ENCODE results near the gene PDXP. TPM values are rescaled to one million over a fixed set of nuclear protein-coding genes. Genes with fewer than 3 reads are reported as not detected.

The PDXP gene
- total and polyA plus RNA-seq, 9 of the 15 experiments (the other 6 are each of a cell fraction or from before 2014, with no cell fraction given), result 7.9 to 54.2 (median 38.8) TPM

- no peaks in the 10 kb centered on the region for H4K20me1 ChIP-seq (replicated peaks; ENCODE audit: control insufficient read depth, insufficient read depth, low read length)
- no TSS peak for BruUV-seq (replicated peaks)
- POLR2A ChIA-PET, result interaction anchor here (0.5 kb wide), 1 partner anchor 61 kb away, joined by 3 read pairs; the partner anchor contains the start of gene NOL12
- peaks cover 61% of the 10 kb centered on the region; the same call in 2 of the 3 replicates for H3K36me3 ChIP-seq (ENCODE audit: control insufficient read depth, insufficient read depth, low read length)
- DNase-seq (ENCODE audit: extremely low read depth in 1 of 4, low spot score in 3 of 4) (no peak), ATAC-seq (no peak), FAIRE-seq (no peak)
- H3K9me1 ChIP-seq (ENCODE audit: control insufficient read depth, insufficient read depth, low read length), result no peaks in the 10 kb centered on the region
- no peak for TF ChIP-seq PCBP1 (IDR thresholded peaks at IDR 0.05; ENCODE audit: low read depth, low read length, poor library complexity, severe bottlenecking)
- TF ChIP-seq HDGF (IDR thresholded peaks at IDR 0.05), result no peak
- no peak for TF ChIP-seq HDAC1 (IDR thresholded peaks at IDR 0.05)
- TF ChIP-seq RBFOX2 (IDR thresholded peaks at IDR 0.05; ENCODE audit: low read depth, low read length), result peak; percentile 19; the same call in 1 of the 2 replicates
- no peak for TF ChIP-seq GTF2E2 (tag; IDR thresholded peaks at IDR 0.05)
- no peak for TF ChIP-seq ZNF134 (CRISPR knock-in tag; conservative IDR thresholded peaks at IDR 0.05)
- TF ChIP-seq POLR2G (IDR thresholded peaks at IDR 0.05; ENCODE audit: low read depth, low read length), result peak; percentile 32; the same call in 1 of the 2 replicates
- TF ChIP-seq KLF16 (IDR thresholded peaks at IDR 0.05), result no peak
- CTCF ChIA-PET (ENCODE audit: low intra/inter-chr PET ratio), result interaction anchor here (0.6 to 0.7 kb wide), 2 partner anchors 24 to 236 kb away, joined by 4 read pairs; no protein-coding TSS in a partner anchor
- H2AFZ ChIP-seq (ENCODE audit: low read depth, low read length), result no peak overlapping the region
- H3K9me3 ChIP-seq (replicated peaks; ENCODE audit: control insufficient read depth, insufficient read depth, low read depth, low read length), result no peaks in the 10 kb centered on the region
- H3K9ac ChIP-seq (ENCODE audit: insufficient read depth in 1 of 2, low read depth in 2 of 2, low read length in 2 of 2), result no peak overlapping the region
- intact Hi-C loops (cut with micrococcal nuclease), result no loop called here
- peaks cover 0 to 35% of the 10 kb centered on the region in 2 experiments; a peak in 3 of 5 replicates for H3K4me1 ChIP-seq (replicated peaks in 1 of 2; ENCODE audit: control insufficient read depth in 2 of 2, insufficient read depth in 2 of 2, low read length in 2 of 2)
- WGBS (ENCODE audit: insufficient coverage, low coverage, missing lambda C conversion rate), result 89% methylated on average over 4 of the region's 7 CpGs
- H3K4me3 ChIP-seq, result no peak overlapping the region
- no peaks in the 10 kb centered on the region for H3K27me3 ChIP-seq (ENCODE audit: control insufficient read depth in 2 of 2, insufficient read depth in 2 of 2, low read length in 2 of 2)
- H3K79me2 ChIP-seq (ENCODE audit: control insufficient read depth, insufficient read depth, low read length), result no peaks in the 10 kb centered on the region
- H3K4me2 ChIP-seq (ENCODE audit: insufficient read depth, low read length), result no peak overlapping the region
- no peak overlapping the region for H3K27ac ChIP-seq (ENCODE audit: extremely low read depth, low read depth, low read length)
- in situ Hi-C loops (cut with MboI), result no loop called here
Measured at GRCh38 chr22:37624876-37625275, 33.6 kb upstream of the PDXP start.
